ENCODE results near the gene INPP5D. TPM values are rescaled to one million over a fixed set of nuclear protein-coding genes. Genes with fewer than 3 reads are reported as not detected.
"Not testable (repeated sequence)": the region's sequence is repeated elsewhere in the genome, so short reads cannot be mapped to it uniquely, and the experiment has no call there.

Gene INPP5D
- polyA plus RNA-seq, 2 of the 4 experiments (the other 2 are of a cell fraction): 0.26 to 0.53 TPM

GRCh38 chr2:233051241-233052149 is 8.6 kb upstream of the INPP5D start:
- ATAC-seq: no peak
- CTCF ChIA-PET: interaction anchor here (0.9 to 7.0 kb wide), 7 partner anchors 8 to 198 kb away, joined by 3 to 64 read pairs (median 13); partner anchors contain the start of gene NEU2

GRCh38 chr2:233052517-233052916 is 7.6 kb upstream of the INPP5D start:
- H3K27ac ChIP-seq; H3K9me3 ChIP-seq; ATAC-seq; H3K4me2 ChIP-seq; FAIRE-seq; DNase-seq (ENCODE audit: low read depth in 1 of 2, low spot score in 1 of 2); H3K4me3 ChIP-seq; POLR2A ChIA-PET: not testable (repeated sequence)
- 92% methylated on average over 4 of the region's 4 CpGs for WGBS (ENCODE audit: missing lambda C conversion rate)
- H3K4me1 ChIP-seq: 0 out of 3 replicates have a peak, but pooled peaks cover 12% of the 10 kb centered on the region
- CTCF ChIA-PET: interaction anchor here (0.7 to 7.0 kb wide), 16 partner anchors 9 to 747 kb away, joined by 3 to 64 read pairs (median 9); partner anchors contain the start of gene NEU2

More at GRCh38 chr2:233051241-233052149, 8.6 kb upstream of the INPP5D start:
- 0 out of 3 replicates have a peak, but pooled peaks cover 12% of the 10 kb centered on the region for H3K4me1 ChIP-seq
- DNase-seq (ENCODE audit: low read depth in 1 of 2, low spot score in 1 of 2): no peak
- no peak for FAIRE-seq
- peak overlapping the region in 1 of 2 experiments; percentile 34; a peak in 1 of 6 replicates for H3K27ac ChIP-seq
- 83% methylated on average over 22 of the region's 24 CpGs for WGBS (ENCODE audit: missing lambda C conversion rate)
- TF ChIP-seq ATOH8 (CRISPR knock-in tag; IDR thresholded peaks at IDR 0.05; ENCODE audit: low read depth) (no peak), NPAS2 (CRISPR knock-in tag; IDR thresholded peaks at IDR 0.05; ENCODE audit: borderline replicate concordance) (no peak), MAZ (IDR thresholded peaks at IDR 0.05; ENCODE audit: borderline replicate concordance, low read depth, low read length) (no peak), NR3C1 (IDR thresholded peaks at IDR 0.05) (no peak), USF2 (IDR thresholded peaks at IDR 0.05) (no peak), RNF2 (IDR thresholded peaks at IDR 0.05; ENCODE audit: borderline replicate concordance, low read depth) (no peak), TFCP2L1 (CRISPR knock-in tag; IDR thresholded peaks at IDR 0.05) (no peak), TP53 (CRISPR knock-in tag; IDR thresholded peaks at IDR 0.05) (no peak), POLR2AphosphoS2 (conservative IDR thresholded peaks at IDR 0.05; ENCODE audit: low read length) (no peak), MAX (IDR thresholded peaks at IDR 0.05) (no peak), RCOR1 (IDR thresholded peaks at IDR 0.05; ENCODE audit: low read depth, low read length) (no peak), MYC (IDR thresholded peaks at IDR 0.05; ENCODE audit: borderline replicate concordance, low read length) (no peak), EHMT2 (IDR thresholded peaks at IDR 0.05; ENCODE audit: low read depth) (no peak)
- POLR2A ChIA-PET: no interaction called here
- no peaks in the 10 kb centered on the region for H3K9me3 ChIP-seq
- no peak overlapping the region for H3K4me2 ChIP-seq
- no peak overlapping the region for H3K4me3 ChIP-seq

GRCh38 chr2:233053928-233054784 is 6.0 kb upstream of the INPP5D start:
- no peak overlapping the region for H3K4me3 ChIP-seq
- peak; percentile 80 to 95; a peak in 4 of 6 replicates for ATAC-seq
- CTCF ChIA-PET: interaction anchor here (0.6 to 7.0 kb wide), 77 partner anchors 11 to 389 kb away, joined by 3 to 64 read pairs (median 4); partner anchors contain the start of genes ATG16L1 and NEU2
- no peak for TF ChIP-seq KDM1A (IDR thresholded peaks at IDR 0.05; ENCODE audit: low read depth)
- no peak for TF ChIP-seq REST (IDR thresholded peaks at IDR 0.05)
- no peak for TF ChIP-seq POLR2A (IDR thresholded peaks at IDR 0.05; ENCODE audit: low read length)
- no peak for TF ChIP-seq E2F6 (IDR thresholded peaks at IDR 0.05; ENCODE audit: borderline replicate concordance, low read depth)
- peak; percentile 84 for TF ChIP-seq CTCF (IDR thresholded peaks at IDR 0.05)
- TF ChIP-seq ZSCAN20 (CRISPR knock-in tag; IDR thresholded peaks at IDR 0.05): no peak
- no peak for TF ChIP-seq RARB (CRISPR knock-in tag; IDR thresholded peaks at IDR 0.05)
- TF ChIP-seq NR3C1 (IDR thresholded peaks at IDR 0.05): no peak
- TF ChIP-seq ZNF302 (CRISPR knock-in tag; IDR thresholded peaks at IDR 0.05): no peak

More at GRCh38 chr2:233053928-233054784, 6.0 kb upstream of the INPP5D start:
- Histone ChIP-seq H3K27ac (peak overlapping the region; percentile 8 to 65; a peak in 4 of 6 replicates), H3K4me2 (peak overlapping the region; percentile 45), H3K9me3 (no peaks in the 10 kb centered on the region), H3K4me1 (0 out of 3 replicates have a peak, but pooled peaks cover 12% of the 10 kb centered on the region)
- 30% methylated on average over 17 of the region's 22 CpGs for WGBS (ENCODE audit: missing lambda C conversion rate)
- peak; percentile 59 to 84 for DNase-seq (ENCODE audit: low read depth in 1 of 2, low spot score in 1 of 2)
- POLR2A ChIA-PET: no interaction called here
- no peak for FAIRE-seq

All from A549 (cell line).